HG03378 (cell line): Measurements from ENCODE around the gene FAM170B.

Source experiments
- ATAC-seq: cut with Tn5 transposase; IDR thresholded peaks from one replicate; pipeline ENCODE4 v1.9.1; 2021; ENCODE audit warnings: mild to moderate bottlenecking, moderate library complexity; ENCODE audit not compliant: unreplicated experiment

The FAM170B gene

GRCh38 chr10:49169776-49170175 lies 36.0 kb upstream of the FAM170B start:
- ATAC-seq = no peak

- ATAC-seq = no peak
These were observed 35.1 kb upstream of the FAM170B start for GRCh38 chr10:49168831-49169500.

- ATAC-seq = no peak
These were observed 34.3 kb upstream of the FAM170B start for GRCh38 chr10:49168171-49168540.

GRCh38 chr10:49167425-49168170 lies 33.8 kb upstream of the FAM170B start:
- no peak for ATAC-seq

GRCh38 chr10:49166484-49167400 lies 32.9 kb upstream of the FAM170B start:
- no peak for ATAC-seq

- no peak for ATAC-seq
These were observed 32.1 kb upstream of the FAM170B start for GRCh38 chr10:49165821-49166483.

- ATAC-seq = no peak
These were observed 31.4 kb upstream of the FAM170B start for GRCh38 chr10:49165259-49165658.

GRCh38 chr10:49164559-49165188 lies 30.9 kb upstream of the FAM170B start:
- no peak for ATAC-seq

GRCh38 chr10:49163741-49164140 lies 29.9 kb upstream of the FAM170B start:
- no peak for ATAC-seq

GRCh38 chr10:49162761-49163310 lies 29.0 kb upstream of the FAM170B start:
- ATAC-seq = no peak

GRCh38 chr10:49162063-49162462 lies 28.2 kb upstream of the FAM170B start:
- ATAC-seq = no peak

GRCh38 chr10:49161411-49161997 lies 27.7 kb upstream of the FAM170B start:
- no peak for ATAC-seq

- ATAC-seq = no peak
These were observed 27.0 kb upstream of the FAM170B start for GRCh38 chr10:49160814-49161213.

GRCh38 chr10:49160110-49160509 lies 26.3 kb upstream of the FAM170B start:
- ATAC-seq = no peak

GRCh38 chr10:49158915-49159314 lies 25.1 kb upstream of the FAM170B start:
- no peak for ATAC-seq

- no peak for ATAC-seq
These were observed 24.6 kb upstream of the FAM170B start for GRCh38 chr10:49158404-49158803.

- no peak for ATAC-seq
These were observed 23.4 kb upstream of the FAM170B start for GRCh38 chr10:49157229-49157628.

GRCh38 chr10:49154641-49155040 lies 20.8 kb upstream of the FAM170B start:
- ATAC-seq = no peak

- no peak for ATAC-seq
These were observed 20.1 kb upstream of the FAM170B start for GRCh38 chr10:49153971-49154370.

GRCh38 chr10:49153115-49153514 lies 19.3 kb upstream of the FAM170B start:
- no peak for ATAC-seq
